Stimulated activated CD4-positive, alpha-beta T cell treated with anti-CD3 and anti-CD28 coated beads, Interleukin-12 subunit alpha, Interleukin-12 subunit beta, amount 100 ng/mL, for 48 hours (primary cell): ENCODE data around the gene CUL4A.
A peak's percentile ranks its signal among the peaks of the same experiment; 100 is the strongest.
"Not testable (repeated sequence)": the region's sequence is repeated elsewhere in the genome, so short reads cannot be mapped to it uniquely, and the experiment has no call there.

Source experiments
- DNase-seq, 3 donors: peaks; one replicate each; pipeline ENCODE4 v3.0.0-alpha.2; 2020; ENCODE audit warnings: low read depth in 2 of 3, low spot score in 1 of 3

Gene CUL4A

DNA sequence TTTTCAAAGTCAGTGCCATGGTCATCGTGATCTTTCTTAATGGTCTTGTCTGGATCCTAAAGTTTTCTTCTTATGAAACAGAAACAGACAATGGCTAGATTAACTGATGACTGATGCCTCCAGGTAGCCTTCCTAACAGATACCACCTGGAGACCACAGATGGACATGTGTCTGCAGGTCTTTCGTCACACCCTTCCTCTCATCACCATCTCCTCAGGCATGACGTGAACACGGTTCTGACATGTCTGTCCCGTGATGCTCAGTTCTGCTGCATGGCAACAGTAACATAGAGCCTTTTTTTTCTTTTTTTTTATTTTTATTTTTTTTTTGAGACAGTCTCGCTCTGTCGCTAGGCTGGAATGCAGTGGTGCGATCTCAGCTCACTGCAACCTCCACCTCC is 74.5 kb downstream of the CUL4A start:
- DNase-seq, result no peak

DNA sequence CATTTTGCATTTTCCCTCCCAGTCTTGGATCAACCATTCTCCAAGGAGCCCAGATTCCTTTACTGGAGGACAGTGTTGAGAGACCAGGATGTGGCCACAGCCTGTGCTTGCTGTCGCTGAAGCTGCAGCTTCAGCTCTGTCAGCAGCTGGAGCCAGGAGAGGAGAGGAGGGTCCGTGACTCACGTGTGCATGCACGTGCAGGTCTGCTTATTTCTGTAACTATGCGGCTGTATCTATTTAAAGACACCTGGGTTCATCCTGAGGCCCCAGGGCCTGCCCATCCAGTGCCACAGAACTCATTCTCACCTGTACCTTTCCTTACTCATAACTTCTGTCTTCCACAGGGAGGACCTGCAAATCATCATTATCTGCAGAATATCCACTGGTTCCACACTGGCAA is 79.5 kb downstream of the CUL4A start:
- DNase-seq, result no peak

DNA sequence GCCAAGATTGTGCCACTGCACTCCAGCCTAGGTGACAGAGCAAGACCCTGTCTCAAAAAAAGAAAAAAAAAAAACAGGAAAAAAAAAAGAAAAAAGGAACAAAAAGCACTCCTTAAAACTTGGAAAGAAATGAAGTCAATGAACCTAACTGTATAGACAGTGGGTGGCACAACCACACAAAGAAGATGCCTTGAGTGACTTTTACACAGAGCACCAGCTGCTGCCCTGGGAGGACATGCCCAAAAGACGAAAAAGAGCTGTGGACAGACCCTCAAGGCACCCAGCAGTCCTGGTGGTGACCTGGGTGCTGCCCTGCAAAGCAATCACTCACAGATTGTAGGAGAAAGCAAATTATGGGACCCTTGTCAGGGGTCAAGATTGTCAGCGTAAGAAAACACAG is 81.7 kb downstream of the CUL4A start:
- no peak for DNase-seq

DNA sequence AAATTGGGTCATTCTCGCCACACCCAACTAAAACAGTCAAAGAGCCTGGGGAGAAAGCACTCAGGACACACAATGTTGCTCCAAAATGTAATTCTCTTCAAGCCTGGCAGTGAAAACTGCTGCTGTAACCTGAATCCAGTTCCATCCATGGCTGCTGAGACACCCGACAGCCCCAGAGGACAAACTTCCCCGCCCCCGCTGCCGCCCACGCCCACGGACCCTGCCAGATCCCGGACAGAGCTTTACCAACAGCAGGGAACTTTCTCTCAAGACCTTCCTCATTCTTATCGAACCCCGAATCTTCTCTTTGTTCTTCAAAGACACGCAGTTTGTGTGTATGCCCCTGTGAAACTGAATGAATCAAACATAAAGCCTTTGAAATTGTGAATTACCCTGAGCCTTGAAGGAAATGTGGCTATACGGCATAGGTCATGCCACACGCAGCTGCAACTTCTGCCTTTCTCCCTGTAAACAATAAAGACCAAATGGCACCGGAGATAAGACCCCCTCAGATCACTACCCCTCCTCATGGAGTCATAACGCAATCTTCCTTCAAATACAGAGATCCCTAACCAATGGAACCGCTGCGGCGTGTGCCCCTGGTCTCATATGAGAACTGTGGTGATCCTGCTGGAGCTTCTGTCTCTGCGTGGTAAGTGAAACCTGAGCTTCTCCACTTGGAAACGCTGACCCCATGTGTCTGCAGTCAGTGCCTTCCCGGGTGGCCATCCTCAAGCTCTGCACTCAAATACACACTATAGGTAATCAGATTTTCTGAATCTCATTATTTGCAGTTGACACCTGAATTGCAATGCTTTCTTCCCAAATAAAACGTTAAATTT is 82.8 kb downstream of the CUL4A start:
- no peak for DNase-seq

DNA sequence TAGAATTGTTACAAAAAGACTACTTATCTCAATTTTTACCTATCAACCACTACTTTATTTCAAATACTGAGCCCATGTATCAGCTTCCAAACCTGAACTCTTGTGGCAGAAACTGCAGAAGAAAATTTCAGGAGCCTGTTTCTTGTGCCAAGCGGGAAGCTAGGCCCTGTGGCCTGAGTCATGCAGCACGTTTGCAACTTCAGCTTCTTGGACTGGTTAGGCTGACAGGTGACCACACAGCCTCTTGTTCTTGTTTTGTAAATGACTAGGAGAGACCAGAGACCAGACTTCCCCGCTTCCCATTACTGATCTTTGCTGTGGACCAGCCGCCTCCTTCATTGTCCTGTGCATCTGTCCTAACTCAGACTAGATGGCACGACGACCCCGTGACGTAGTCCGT is 84.3 kb downstream of the CUL4A start:
- DNase-seq, result no peak

DNA sequence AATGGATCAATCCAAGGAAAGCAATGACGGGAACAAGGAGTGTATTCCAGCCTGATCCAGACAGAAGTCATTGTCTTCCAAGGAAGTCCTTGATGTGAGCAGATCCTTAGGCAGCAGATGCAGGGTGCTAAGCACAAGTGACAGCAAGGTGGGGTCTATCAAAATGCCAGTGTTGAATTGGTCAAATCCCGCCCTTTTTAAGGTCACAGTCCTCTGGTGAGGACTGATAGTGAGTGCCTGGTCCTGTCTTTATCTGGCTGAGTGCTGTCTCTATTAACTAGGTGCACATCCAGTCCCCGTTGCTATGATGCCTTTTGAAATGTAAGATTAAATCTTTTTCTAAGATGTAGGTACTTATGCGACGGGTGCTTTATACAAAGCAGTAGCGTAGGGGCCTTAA is 86.4 kb downstream of the CUL4A start:
- DNase-seq, result no peak

DNA sequence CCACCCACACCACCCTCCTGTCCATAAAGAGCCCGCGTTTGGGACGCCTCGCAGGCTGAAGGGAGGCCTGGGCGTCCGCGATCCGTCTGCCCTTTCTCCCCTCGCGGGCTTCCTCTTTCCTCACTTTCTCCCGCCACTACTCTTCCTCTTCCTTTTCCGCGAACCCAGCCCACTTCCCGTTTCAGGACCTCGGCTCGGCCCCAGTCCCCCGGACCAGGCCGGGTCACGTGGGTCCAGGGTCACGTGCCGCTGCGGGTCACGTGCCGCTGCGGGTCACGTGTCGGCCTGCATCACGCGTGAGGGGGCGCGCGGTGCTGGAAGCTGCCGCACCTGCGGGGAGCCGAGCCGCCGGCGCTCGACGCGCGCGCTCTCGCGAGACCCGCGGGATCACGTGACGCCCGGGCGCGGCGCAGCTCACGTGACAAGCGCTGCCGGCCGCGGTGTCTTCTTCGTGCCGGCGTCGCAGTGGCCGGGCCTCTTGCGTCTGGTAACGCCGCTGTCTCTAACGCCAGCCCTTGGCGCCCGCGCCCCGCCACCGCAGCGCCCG is 87.5 kb downstream of the CUL4A start, which contains the start of gene LAMP1:
Gene LAMP1, plus strand, starts transcription at position 417 of the 547 bp plus-strand sequence. CDS start 196 bp downstream, outside the sequence.
- peak; percentile 97 to 99 (median 98) for DNase-seq

DNA sequence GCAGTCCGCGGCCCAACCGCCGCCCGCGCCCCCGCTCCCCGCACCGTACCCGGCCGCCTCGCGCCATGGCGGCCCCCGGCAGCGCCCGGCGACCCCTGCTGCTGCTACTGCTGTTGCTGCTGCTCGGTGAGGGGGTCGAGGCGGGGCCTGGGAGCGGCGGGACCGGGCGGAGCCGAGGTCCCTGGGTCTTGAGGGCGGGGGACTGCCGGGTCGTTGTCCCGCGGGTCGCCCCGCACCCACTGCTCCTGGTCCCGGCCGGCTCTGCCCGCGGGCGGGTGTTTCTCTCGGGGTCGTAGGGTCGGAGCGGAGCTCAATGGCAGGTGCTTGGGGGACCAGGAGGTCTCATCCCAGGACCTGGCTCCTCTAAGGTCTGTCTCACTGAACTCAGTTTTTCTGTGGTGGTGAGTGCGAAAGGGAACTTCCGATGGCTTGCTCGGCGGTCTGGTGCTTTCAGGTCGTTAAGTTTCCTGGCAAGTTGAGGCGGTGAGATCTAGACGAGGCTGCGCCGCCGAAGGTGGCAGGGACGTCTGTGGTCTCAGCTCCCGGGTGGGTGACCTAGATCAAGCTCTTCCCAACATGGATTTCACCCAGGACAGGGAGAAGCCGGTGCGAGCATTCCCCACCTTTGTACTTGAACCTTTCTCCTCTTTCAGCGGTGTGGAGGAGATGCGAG is 88.1 kb downstream of the CUL4A start:
- DNase-seq, result peak; percentile 9 to 34 (median 30)

DNA sequence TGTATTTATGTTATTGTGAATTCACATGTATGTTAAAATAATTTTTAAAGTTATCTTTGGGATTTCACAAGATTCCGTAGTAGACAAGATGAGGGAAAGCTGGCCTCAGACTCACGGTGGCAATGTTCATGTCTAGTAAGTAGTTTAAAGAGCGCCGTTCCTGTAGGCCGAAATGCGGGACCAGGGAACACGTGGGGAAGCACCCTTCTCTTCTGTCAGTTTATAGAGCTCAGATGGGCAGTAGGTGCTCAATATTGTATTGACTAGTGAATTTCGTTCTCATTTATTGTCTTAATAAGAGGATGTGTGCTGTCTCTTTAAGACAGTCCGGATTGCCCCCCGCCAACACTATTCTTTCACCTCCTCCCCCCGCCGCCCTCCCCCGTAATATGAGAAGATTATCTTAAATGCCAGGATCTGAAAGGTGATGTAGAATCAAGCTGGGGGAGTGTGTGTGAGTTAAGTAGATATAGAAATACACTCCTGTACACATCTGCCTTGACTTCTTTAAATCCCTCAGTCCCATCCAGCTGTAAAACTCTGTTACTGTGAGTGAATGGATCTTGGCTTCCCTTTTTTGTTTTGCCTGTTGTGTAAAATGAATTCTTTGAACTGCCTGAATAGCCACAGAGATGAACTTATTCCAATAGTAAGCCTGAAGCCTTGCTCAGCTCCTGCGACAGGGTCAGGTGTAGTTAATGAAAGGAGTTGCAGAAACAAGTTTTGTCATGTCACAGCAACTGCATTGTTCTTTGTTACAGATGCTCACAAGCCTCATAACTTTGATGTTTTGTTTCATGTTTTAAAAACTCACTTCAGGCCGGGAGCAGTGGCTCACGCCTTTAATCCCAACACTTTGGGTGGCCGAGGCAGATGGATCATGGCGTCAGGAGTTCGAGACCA is 88.9 kb downstream of the CUL4A start:
- DNase-seq, result no peak

DNA sequence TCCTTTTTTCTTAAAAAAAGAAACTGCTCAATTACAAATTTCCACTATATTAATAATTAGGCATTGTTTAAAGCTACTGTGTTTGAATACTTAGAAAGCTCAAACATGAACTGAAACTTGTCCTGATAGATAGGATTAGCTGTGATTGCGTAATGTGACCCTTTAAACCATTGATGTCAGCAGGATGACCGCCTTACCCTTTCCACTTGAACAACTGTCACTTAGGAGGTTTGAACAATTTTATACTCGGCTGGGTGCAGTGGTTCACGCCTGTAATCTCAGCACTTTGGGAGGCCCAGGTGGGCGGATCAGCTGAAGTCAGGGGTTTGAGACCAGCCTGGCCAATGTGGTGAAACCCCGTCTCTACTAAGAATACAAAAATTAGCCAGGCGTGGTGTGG is 90.5 kb downstream of the CUL4A start:
- no peak for DNase-seq

DNA sequence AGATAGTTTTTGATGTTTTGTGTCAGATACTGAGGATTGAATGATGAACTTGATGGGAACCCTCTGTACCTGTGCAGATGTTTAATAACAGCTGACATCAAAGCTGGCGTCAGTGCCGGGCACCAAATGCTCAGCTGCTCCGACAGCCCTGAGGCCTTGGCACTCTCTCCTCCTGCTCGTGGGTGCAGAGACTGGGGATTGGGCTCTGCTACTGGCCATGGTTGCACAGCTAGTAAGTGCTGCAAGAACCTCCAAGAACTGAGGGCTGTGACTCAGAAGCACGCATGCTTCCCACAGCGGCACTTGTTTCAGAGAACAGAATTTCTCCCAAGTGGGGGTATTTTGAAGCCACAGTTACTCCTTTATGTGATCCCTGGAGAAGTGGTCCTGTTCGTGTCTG is 93.6 kb downstream of the CUL4A start:
- no peak for DNase-seq

DNA sequence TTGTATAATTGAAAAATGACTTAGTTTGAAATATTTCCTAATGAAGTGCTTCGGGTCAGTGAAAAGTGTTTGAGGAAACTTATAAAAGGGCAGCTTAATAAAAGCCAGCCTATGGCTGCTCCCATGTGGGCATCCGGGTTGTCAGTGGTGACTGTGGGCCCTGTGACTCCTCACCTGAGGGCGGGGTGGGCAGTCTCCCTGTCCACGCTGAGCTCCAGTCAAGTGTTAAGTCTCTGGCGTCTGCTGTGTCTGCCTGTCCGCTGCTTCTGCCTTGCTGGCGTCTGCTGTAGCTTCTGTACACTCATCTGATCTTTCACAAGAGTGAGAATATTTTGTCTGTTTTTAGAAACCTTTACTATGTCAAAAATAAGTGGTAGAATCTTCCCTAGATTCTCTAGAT is 94.7 kb downstream of the CUL4A start:
- no peak for DNase-seq

DNA sequence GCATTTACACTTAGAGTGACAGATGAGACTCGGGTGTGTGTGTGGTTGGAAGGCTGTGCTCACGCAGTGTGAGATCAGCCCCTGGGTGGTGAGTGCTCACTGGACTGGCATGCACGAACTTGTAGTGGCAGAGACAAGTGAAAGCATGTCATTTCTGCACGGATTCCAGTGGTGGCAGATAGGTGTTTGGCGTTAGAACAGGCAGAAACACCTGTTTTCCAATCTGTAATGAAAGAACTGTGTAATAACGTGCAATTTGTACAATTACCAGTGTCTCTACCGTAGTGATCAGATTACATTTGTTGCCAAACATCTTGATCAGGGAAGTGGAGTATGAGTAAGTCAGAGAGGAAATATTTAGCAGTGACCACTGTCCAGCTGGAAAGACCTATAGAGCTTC is 95.8 kb downstream of the CUL4A start:
- no peak for DNase-seq

DNA sequence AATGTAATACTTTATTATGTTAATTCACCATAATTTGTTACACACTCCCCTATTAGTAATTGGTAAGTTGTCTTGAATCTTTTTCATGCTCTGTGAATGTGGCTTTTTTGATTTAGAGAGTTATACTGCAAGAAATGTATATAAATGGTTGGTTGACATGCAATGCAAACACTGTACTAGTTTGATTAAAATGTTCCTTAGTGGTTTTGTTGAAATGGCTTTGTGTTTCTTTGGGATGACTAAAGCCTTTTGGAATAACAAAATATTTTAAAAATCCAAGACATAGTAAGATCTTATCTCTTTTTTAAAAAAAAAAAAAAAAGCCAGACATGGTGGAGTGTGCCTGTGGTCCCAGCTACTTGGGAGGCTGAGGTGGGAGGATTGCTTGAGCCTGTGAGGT is 98.1 kb downstream of the CUL4A start:
- no peak for DNase-seq

DNA sequence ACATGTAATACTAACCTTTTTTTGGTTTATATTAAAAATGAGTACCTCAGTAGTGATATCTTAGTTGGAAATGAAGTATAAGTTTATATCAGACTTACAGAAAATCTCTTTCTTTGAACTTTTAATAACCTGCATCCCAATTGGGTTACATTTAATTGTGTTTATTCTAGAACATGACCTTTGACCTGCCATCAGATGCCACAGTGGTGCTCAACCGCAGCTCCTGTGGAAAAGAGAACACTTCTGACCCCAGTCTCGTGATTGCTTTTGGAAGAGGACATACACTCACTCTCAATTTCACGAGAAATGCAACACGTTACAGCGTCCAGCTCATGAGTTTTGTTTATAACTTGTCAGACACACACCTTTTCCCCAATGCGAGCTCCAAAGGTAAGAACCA is 100.1 kb downstream of the CUL4A start:
- no peak for DNase-seq

DNA sequence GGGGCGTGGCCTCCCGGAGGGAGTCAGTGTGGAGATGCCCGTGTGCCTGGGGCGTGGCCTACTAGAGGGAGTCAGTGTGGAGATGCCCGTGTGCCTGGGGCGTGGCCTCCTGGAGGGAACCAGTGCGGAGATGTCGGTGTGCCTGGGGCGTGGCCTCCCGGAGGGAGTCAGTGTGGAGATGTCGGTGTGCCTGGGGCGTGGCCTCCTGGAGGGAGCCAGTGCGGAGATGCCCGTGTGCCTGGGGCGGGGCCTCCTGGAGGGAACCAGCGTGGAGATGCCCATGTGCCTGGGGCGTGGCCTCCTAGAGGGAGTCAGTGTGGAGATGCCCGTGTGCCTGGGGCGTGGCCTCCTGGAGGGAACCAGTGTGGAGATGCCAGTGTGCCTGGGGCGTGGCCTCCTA is 104.7 kb downstream of the CUL4A start:
- DNase-seq, result not testable (repeated sequence)

DNA sequence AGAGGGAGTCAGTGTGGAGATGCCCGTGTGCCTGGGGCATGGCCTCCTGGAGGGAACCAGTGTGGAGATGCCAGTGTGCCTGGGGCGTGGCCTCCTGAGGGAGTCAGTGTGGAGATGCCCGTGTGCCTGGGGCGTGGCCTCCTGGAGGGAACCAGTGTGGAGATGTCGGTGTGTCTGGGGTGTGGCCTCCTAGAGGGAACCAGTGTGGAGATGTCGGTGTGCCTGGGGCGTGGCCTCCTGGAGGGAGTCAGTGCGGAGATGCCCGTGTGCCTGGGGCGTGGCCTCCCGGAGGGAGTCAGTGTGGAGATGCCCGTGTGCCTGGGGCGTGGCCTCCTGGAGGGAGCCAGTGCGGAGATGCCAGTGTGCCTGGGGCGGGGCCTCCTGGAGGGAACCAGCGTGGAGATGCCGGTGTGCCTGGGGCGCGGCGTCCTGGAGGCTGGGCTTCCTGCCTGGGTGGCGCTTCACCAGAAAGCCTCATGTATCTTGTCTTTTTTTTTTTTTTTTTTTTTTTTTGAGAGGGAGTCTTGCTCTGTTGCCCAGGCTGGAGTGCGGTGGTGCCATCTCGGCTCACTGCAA is 105.6 kb downstream of the CUL4A start:
- DNase-seq, result not testable (repeated sequence)

DNA sequence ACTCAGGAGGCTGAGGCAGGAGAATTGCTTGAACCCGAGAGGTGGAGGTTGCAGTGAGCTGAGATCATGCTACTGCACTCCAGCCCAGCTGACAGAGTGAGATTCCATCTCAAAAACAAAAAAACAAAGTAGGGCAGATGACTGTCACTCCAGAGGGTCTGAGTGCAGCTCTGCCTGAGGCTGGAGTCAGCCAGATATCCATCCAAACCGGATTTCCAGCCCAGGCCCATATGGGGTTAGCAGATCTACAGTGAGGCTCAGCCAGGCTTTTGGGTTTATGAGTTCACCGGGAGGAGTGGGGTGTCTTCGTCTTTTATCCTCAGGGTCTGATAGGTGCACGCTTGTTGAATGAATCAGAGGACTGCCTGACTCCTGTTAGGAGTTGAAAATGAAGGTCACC is 106.6 kb downstream of the CUL4A start:
- no peak for DNase-seq
